Stimulated activated CD4-positive, alpha-beta T cell treated with anti-CD3 and anti-CD28 coated beads, TNF-alpha, amount 100 ng/mL, for 1 hour (primary cell): ENCODE data around the gene SERPINB7.
A peak's percentile ranks its signal among the peaks of the same experiment; 100 is the strongest.

Experiments used
- DNase-seq, 3 donors: peaks; one replicate each; pipeline ENCODE4 v3.0.0-alpha.2; 2020; ENCODE audit warnings: low read depth in 3 of 3, low spot score in 1 of 3

Gene SERPINB7

GRCh38 chr18:63787673-63788072, 12.5 kb downstream of the SERPINB7 start:
- DNase-seq, result no peak

- peak in 1 of 3 donors; percentile 4 for DNase-seq
Observed at GRCh38 chr18:63788447-63789096, 13.4 kb downstream of the SERPINB7 start.

DNA sequence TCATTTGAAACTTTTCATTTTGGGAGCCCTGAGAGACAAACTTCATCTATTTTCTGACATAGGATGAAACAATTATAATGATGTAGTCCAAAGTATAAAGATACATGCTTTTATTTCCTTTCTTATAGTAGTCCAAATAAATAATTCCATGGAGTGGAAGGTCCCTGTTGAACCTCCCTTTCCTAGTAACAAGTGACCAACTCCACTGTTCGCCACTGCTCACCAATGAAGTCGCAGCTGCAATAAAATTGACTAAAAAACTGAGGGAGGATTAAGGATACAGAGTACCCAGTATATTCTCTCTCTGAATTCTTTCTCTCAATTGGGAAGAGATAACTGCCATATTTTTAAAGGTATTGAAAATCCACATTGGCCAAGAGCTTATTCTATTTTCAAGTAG, 14.1 kb downstream of the SERPINB7 start:
- DNase-seq, result no peak

GRCh38 chr18:63795606-63796005, 20.4 kb downstream of the SERPINB7 start:
- no peak for DNase-seq

- no peak for DNase-seq
Observed at GRCh38 chr18:63799189-63799588, 24.0 kb downstream of the SERPINB7 start.

DNA sequence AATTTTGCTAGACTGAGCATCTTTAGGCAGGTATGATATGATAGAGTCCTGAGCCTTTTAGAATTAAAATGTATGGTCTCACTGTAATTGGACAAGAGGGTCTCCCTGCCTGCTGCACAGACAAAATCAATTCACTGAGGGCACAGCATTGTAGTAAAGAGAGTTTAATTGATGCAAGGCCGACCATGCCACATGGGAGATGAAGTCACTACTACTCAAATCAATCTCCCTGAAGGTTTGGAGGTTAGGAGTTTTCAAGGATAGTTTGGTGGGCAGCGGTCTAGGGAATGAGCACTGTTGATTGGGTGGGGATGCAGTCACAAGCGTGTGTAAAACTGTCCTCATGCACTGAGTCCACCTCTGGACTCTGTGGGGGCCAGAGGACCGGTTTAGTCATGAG, 26.1 kb downstream of the SERPINB7 start:
- no peak for DNase-seq

GRCh38 chr18:63808125-63808524, 32.9 kb downstream of the SERPINB7 start:
- no peak for DNase-seq

- DNase-seq, result no peak
Observed at GRCh38 chr18:63817441-63818051, 42.3 kb downstream of the SERPINB7 start.

- DNase-seq, result no peak
Observed at GRCh38 chr18:63818212-63818611, 43.0 kb downstream of the SERPINB7 start.

DNA sequence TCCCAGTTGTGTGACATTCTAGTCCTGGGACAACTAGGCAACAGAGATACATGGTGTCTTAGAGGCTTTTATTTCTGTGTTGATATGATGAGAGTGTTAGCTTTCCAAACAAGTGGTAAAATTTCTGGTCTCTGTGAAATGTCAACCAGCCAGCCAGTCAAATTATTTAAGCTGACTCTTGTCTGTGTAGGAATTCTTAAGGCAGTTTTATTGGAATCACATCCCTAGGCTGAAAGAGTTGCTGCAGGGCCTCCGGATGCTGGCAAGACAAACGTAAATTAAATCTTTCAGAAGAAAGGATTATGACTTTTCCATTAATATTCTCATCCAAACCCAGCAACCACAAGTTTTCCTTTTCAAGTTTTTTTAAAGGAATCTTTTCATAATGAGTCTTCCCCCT, 44.6 kb downstream of the SERPINB7 start:
- DNase-seq, result no peak

DNA sequence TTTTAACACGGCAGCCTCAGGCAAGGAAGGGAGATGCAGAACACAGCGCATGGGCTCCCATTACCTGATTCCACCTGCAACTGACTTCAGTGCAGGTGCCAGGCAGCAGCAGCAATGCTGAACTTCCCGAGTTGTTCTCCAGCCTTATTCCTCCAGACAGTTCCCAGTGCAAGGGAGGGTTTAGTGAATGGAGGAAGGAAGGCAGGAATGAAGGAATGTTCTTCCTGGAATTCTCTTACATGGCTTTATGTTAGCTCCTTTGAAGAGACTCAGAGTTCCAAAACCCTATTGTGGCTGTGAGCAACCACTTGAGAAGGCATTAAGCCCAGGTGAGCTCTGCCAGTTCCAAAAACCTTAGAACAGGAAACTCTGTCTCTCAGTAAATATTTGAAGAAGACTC, 45.5 kb downstream of the SERPINB7 start:
- DNase-seq, result no peak

DNA sequence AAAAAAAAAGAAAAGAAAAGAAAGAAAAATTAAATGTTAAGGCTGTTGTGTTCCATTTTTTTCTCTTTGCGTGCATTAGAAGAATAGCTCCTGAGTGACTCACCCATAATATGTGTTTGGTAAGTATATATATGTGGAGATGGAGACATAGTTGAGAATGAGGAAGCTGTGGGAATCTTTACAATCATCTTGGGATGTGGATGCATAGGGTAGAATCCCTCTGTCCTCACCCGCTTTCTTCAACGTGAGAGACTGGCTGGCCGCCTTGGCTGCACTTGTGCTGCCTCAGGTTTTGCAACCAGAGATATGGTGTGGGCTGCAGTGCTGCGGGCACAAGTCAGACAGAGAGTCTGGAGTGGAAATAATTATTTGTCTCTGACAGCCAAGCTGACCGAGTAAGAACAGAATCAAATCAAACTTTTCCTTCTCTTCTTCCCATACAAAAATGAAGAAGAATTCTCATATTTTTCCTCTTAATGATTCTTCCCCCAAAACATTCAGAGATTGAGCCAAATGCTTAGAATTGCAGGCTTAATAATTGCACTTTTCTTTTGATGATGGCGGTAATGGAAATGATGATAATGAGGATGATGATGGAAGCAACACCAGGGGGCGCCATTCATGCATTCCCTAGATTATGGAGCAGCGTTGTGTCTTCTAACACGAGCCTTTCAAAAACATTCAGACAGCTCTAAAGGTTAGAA, 48.5 kb downstream of the SERPINB7 start:
- DNase-seq, result peak in 1 of 3 donors; percentile 10

DNA sequence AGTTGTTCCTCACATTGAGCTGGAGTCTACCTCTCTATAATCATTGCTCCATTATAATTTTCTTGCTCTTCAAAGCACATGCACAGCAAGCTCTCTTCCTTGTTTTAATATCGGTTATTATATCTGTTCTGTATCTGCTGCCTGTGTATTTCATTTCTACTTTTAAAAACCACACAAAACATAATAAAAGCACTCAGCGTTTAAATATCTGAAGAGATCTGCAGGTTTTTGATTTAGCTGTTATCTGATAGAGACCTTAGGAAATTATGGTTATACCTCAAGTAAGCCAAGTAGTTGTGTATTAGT, 49.0 kb downstream of the SERPINB7 start:
- no peak for DNase-seq

GRCh38 chr18:63828120-63828519, 52.9 kb downstream of the SERPINB7 start:
- DNase-seq, result no peak

DNA sequence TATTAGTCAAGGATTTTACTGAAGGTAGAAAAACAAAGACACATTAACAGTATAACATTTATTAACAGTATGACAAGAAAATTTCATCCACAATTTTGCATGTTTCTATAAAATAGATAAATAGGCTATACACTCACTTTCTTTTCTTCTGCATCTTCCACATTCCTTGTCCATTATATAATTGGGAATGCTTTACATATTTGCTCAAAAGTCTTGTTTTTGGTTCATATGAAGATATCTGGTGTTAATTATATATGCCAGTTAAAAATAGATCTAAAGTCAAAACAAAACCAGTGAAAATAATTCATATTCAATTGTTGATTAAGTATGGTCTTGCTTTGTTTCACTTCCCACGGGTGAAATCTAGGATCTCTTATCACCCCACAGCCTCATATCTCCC, 53.4 kb downstream of the SERPINB7 start:
- DNase-seq, result no peak

DNA sequence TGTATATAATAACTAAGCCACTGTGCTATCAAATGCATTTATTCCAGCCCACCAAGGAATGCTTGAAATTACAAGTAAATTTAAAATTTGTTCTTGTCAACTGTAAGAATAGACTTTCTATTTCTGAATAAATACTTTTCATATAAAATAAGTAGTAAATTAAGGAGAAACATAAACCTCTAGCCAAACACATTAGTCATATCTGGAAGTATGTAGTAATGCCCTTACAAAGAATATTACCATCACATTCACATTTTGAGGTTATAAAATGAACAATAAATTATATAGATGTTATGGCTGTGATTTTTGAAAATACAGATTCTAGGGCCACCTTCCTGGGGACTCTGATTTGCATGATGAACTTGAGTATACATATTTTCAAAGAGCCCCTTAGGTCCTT, 54.7 kb downstream of the SERPINB7 start:
- no peak for DNase-seq

DNA sequence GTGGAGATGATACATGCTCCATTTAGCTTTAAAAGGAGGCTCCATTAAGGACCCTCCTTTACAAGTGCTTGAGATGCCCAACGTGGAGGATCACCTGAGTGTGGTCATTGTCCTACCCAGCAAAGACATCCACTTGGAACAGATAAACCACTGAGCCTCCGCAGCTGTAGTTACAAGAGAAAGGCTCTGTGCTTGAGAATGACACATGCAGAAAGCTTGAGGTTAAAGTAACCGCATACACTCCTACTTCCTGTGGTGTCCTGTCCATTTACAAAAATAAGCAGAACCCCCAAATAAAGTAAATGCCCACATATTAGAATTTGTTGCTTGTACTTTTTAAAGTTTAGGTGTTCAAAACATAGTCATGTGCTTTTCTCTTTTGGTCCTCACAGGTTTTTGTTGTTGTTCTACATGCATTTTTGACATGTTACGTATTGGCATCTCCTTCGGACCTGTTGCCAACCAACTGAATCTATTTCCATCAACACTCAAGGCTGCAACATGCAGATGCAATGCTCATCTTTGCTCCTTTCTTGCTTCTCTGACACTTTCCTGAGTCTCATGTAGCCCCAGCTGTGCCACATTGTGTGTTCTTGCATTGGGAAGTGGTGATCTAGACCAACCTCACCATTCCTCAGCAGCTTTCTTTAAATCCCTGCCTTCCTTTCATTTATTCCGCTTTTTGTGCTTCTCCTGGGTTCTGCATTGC, 56.0 kb downstream of the SERPINB7 start:
- no peak for DNase-seq

DNA sequence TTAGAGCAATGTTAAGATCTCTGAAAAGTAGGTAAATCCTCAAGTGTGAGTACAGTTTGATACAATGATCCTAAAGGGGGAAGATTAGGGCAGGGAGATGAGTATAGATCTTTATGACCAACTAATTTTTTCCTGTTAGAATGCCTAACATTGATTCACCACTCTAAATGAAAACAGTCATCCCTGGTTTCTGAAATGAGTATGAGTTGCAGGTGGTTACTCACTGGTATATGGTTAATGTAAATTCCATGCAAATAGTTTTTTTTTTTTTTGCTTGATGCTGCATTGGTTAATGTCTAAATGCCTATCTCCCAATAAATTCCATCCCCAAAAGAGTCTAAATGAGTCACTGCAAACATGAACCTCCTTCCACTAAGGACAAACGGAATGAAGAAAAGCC, 57.3 kb downstream of the SERPINB7 start:
- no peak for DNase-seq

GRCh38 chr18:63834471-63835113, 59.4 kb downstream of the SERPINB7 start:
- DNase-seq, result no peak

DNA sequence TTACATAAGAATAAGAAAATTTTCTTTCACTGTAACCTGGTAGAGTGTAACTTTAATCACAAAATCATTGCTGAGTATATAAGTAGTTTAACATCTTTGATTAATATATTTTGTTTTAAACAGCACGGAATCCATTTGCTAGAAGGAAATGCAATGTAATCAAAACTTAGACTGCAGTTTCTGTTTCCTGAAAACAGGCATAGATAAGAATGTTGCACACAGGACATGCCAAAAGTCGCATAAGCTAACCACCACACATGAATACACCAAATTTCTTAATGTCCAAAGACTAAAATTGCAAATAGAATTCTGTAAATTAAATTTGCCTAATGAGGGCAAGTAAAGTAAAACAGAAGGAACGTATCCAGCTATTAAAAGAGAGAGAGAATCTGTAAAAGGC, 61.2 kb downstream of the SERPINB7 start:
- DNase-seq, result no peak

- no peak for DNase-seq
Observed at GRCh38 chr18:63837590-63837989, 62.4 kb downstream of the SERPINB7 start.

- DNase-seq, result no peak
Observed at GRCh38 chr18:63843008-63843407, 67.8 kb downstream of the SERPINB7 start.
